ENCODE data around the gene GGA3.
"Not testable (repeated sequence)": the region's sequence is repeated elsewhere in the genome, so short reads cannot be mapped to it uniquely, and the experiment has no call there.

Gene GGA3

GRCh38 chr17:75260641-75261335 is 618 bp downstream of the GGA3 start:
- no peaks in the 10 kb centered on the region for H3K27me3 ChIP-seq (ENCODE audit: control insufficient read depth, low read length)
- H3K4me2 ChIP-seq (ENCODE audit: low read length) = peak overlapping the region; percentile 88
- H3K4me3 ChIP-seq (ENCODE audit: low read length) = peak overlapping the region; percentile 91
- peaks cover 52% of the 10 kb centered on the region for H3K36me3 ChIP-seq (ENCODE audit: control insufficient read depth, low read length)
- H3K4me1 ChIP-seq (ENCODE audit: control insufficient read depth, low read length) = peaks cover 28% of the 10 kb centered on the region
- peaks cover 71% of the 10 kb centered on the region for H3K79me2 ChIP-seq (ENCODE audit: control insufficient read depth, low read length)
- H3K9me2 ChIP-seq (replicated peaks; ENCODE audit: control insufficient read depth, low read length) = no peaks in the 10 kb centered on the region
- no peaks in the 10 kb centered on the region for H3F3A ChIP-seq (ENCODE audit: control insufficient read depth, insufficient read depth)
- no peaks in the 10 kb centered on the region for H3K9me3 ChIP-seq (ENCODE audit: control insufficient read depth, insufficient read depth, low read length)
- H3K27ac ChIP-seq (ENCODE audit: low read depth, low read length) = peak overlapping the region; percentile 70
- peaks cover 14% of the 10 kb centered on the region; the same call in 1 of the 2 replicates for H4K20me1 ChIP-seq (ENCODE audit: control insufficient read depth, insufficient read depth, low read depth, low read length)
- TF ChIP-seq EZH2phosphoT487 (IDR thresholded peaks at IDR 0.05; ENCODE audit: borderline replicate concordance, low read length) = no peak
- TF ChIP-seq CTCF (IDR thresholded peaks at IDR 0.05; ENCODE audit: low read depth, low read length, poor library complexity, severe bottlenecking) = peak; percentile 40

- H3K9me2 ChIP-seq (replicated peaks; ENCODE audit: control insufficient read depth, low read length); H3F3A ChIP-seq (ENCODE audit: control insufficient read depth, insufficient read depth); H3K9me3 ChIP-seq (ENCODE audit: control insufficient read depth, insufficient read depth, low read length); H3K4me2 ChIP-seq (ENCODE audit: low read length); H3K27ac ChIP-seq (ENCODE audit: low read depth, low read length); H3K27me3 ChIP-seq (ENCODE audit: control insufficient read depth, low read length); H3K4me3 ChIP-seq (ENCODE audit: low read length): not testable (repeated sequence)
- peaks cover 23% of the 10 kb centered on the region for H3K36me3 ChIP-seq (ENCODE audit: control insufficient read depth, low read length)
- peaks cover 62% of the 10 kb centered on the region for H3K79me2 ChIP-seq (ENCODE audit: control insufficient read depth, low read length)
- peaks cover 19% of the 10 kb centered on the region for H3K4me1 ChIP-seq (ENCODE audit: control insufficient read depth, low read length)
- peaks cover 14% of the 10 kb centered on the region; the same call in 1 of the 2 replicates for H4K20me1 ChIP-seq (ENCODE audit: control insufficient read depth, insufficient read depth, low read depth, low read length)
Measured at GRCh38 chr17:75257228-75257627, 4.2 kb downstream of the GGA3 start.

- Histone ChIP-seq H4K20me1 (ENCODE audit: control insufficient read depth, insufficient read depth, low read depth, low read length) (peaks cover 14% of the 10 kb centered on the region; the same call in 1 of the 2 replicates), H3K79me2 (ENCODE audit: control insufficient read depth, low read length) (peaks cover 64% of the 10 kb centered on the region), H3K36me3 (ENCODE audit: control insufficient read depth, low read length) (peaks cover 17% of the 10 kb centered on the region), H3K4me1 (ENCODE audit: control insufficient read depth, low read length) (peaks cover 30% of the 10 kb centered on the region)
- not testable (repeated sequence) for H3K9me3 ChIP-seq (ENCODE audit: control insufficient read depth, insufficient read depth, low read length); H3F3A ChIP-seq (ENCODE audit: control insufficient read depth, insufficient read depth); H3K4me2 ChIP-seq (ENCODE audit: low read length); H3K9me2 ChIP-seq (replicated peaks; ENCODE audit: control insufficient read depth, low read length); H3K4me3 ChIP-seq (ENCODE audit: low read length); H3K27me3 ChIP-seq (ENCODE audit: control insufficient read depth, low read length); H3K27ac ChIP-seq (ENCODE audit: low read depth, low read length)
Measured at GRCh38 chr17:75255954-75256698, 5.3 kb downstream of the GGA3 start.

DNA sequence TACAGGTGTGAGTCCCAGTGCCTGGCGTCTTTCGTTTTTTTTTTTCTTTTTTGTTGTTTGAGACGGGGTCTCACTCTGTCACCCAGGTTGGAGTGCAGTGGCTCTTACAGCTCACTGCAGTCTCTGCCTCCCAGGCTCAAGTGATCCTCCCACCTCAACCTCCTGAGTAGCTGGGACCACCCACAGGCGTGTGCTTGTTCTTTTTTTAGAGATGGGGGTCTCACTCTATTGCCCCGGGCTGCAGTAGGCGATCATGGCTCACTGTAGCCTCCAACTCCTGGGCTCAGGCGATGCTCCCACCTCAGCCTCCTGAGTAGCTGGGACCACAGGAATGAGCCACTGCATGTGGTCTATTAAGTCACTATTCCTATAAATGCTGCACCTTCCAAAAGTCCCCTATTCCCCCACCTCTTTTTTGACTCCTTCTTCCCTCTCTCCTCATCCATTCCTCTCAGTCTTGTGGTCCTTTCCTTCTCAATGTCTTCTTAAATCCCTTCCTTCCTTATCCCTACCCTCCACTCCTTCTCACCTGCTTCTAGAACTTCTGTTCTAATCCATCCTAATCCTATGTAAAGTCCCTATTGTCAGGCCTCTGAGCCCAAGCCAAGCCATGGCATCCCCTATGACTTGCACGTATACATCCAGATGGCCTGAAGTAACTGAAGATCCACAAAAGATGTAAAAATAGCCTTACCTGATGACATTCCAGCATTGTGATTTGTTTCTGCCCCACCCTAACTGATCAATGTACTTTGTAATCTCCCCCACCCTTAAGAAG is 9.2 kb downstream of the GGA3 start:
- H3K4me1 ChIP-seq (ENCODE audit: control insufficient read depth, low read length) = peaks cover 30% of the 10 kb centered on the region
- no peak for TF ChIP-seq EZH2phosphoT487 (IDR thresholded peaks at IDR 0.05; ENCODE audit: borderline replicate concordance, low read length)
- no peak for TF ChIP-seq CTCF (IDR thresholded peaks at IDR 0.05; ENCODE audit: low read depth, low read length, poor library complexity, severe bottlenecking)
- H3K4me3 ChIP-seq (ENCODE audit: low read length) = peak overlapping the region; percentile 41
- H3K27me3 ChIP-seq (ENCODE audit: control insufficient read depth, low read length) = no peaks in the 10 kb centered on the region
- no peaks in the 10 kb centered on the region for H4K20me1 ChIP-seq (ENCODE audit: control insufficient read depth, insufficient read depth, low read depth, low read length)
- H3K79me2 ChIP-seq (ENCODE audit: control insufficient read depth, low read length) = peaks cover 62% of the 10 kb centered on the region
- H3K27ac ChIP-seq (ENCODE audit: low read depth, low read length) = peak overlapping the region; percentile 40
- peak overlapping the region; percentile 60 for H3K4me2 ChIP-seq (ENCODE audit: low read length)
- no peaks in the 10 kb centered on the region for H3K9me3 ChIP-seq (ENCODE audit: control insufficient read depth, insufficient read depth, low read length)
- H3K9me2 ChIP-seq (replicated peaks; ENCODE audit: control insufficient read depth, low read length) = no peaks in the 10 kb centered on the region
- peaks cover 6% of the 10 kb centered on the region for H3K36me3 ChIP-seq (ENCODE audit: control insufficient read depth, low read length)
- 0 out of 2 replicates have a peak, but pooled peaks cover 3% of the 10 kb centered on the region for H3F3A ChIP-seq (ENCODE audit: control insufficient read depth, insufficient read depth)
